Measurements from ENCODE around the gene TAF1D.

DNA sequence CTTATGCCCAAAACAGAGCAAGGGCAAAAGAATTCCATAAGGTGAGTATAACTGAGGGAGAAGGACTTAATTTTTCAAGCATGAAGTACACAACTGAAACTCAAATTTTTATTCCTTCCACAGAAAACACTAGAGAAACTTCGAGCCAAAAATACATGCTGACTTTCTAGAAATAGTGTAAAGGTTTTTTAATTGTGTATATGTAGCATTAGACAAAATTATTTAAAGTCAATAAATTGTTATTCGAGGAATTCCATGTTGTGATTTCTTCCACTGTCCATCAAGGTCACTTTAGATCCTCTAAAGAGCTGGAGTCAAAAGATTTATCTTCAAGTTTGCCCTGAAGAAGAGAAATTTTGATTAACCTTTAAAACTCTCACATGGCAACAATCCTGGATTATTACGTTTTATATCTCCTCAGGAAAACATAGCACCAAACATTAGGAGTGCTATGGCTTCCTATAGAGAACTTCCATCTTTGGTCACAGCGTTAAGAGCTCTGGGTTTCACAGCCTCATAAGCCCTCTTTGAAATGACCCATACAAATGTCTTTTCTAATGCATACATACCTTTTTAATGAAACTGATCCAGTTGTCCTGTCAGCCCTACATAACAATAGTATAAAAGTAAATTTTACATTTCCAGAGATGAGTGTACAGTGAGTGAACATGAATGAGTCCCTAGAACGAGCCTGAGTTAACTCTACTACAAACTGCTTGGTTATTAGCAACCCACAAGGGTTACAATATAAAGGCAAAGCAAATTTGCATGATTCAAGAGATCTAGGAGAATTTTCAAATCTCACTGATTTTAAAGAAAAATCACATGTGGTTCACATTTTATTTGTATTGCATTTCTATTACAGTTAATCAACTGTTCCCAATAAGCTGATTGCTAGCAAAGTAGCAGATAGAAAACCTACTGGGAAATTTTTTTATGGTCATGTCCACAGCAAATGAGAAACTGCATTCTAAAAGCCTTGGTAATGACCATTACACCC lies 10.9 kb downstream of the TAF1D start:
- TF ChIP-seq TSHZ2 (CRISPR knock-in tag; IDR thresholded peaks at IDR 0.05) (no peak), PATZ1 (CRISPR knock-in tag; IDR thresholded peaks at IDR 0.05; ENCODE audit: borderline replicate concordance) (no peak), ZNF70 (CRISPR knock-in tag; IDR thresholded peaks at IDR 0.05) (no peak), ZFP30 (CRISPR knock-in tag; IDR thresholded peaks at IDR 0.05) (no peak), RARB (CRISPR knock-in tag; IDR thresholded peaks at IDR 0.05) (no peak)
- TF ChIP-seq, protein P1, sequence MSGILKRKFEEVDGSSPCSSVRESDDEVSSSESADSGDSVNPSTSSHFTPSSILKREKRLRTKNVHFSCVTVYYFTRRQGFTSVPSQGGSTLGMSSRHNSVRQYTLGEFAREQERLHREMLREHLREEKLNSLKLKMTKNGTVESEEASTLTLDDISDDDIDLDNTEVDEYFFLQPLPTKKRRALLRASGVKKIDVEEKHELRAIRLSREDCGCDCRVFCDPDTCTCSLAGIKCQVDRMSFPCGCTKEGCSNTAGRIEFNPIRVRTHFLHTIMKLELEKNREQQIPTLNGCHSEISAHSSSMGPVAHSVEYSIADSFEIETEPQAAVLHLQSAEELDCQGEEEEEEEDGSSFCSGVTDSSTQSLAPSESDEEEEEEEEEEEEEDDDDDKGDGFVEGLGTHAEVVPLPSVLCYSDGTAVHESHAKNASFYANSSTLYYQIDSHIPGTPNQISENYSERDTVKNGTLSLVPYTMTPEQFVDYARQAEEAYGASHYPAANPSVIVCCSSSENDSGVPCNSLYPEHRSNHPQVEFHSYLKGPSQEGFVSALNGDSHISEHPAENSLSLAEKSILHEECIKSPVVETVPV (CRISPR knock-in tag; IDR thresholded peaks at IDR 0.05), result no peak
